Coronary artery (tissue), 2 donors: ENCODE measurements around the gene CDC23.

Experiments used
- DNase-seq: peaks from one replicate; pipeline ENCODE4 v3.0.0-alpha.2; 2017; ENCODE audit warnings: low spot score
- H3K27ac ChIP-seq, 2 donors: fragments of 200-600 bp; sonication (generic); one replicate each; pipeline ENCODE4 v1.5.1; 2016 to 2019
- H3K4me3 ChIP-seq: fragments of 200-600 bp; sonication (generic); 2 replicates; pipeline ENCODE4 v1.5.1; 2016; ENCODE audit warnings: mild to moderate bottlenecking, moderate library complexity
- CTCF ChIP-seq: fragments of 200-600 bp; sonication (generic); IDR thresholded peaks from one replicate; pipeline ENCODE4 v1.5.1; 2019; ENCODE audit warnings: antibody characterized with exemption

The CDC23 gene

GRCh38 chr5:138246334-138246733 lies 33.2 kb upstream of the CDC23 start:
- no peak overlapping the region for H3K27ac ChIP-seq

GRCh38 chr5:138245717-138246116 lies 32.6 kb upstream of the CDC23 start:
- no peak for DNase-seq
- no peak overlapping the region for H3K27ac ChIP-seq
- no peak for TF ChIP-seq CTCF
- H3K4me3 ChIP-seq: no peak overlapping the region

More at GRCh38 chr5:138246334-138246733, 33.2 kb upstream of the CDC23 start:
- DNase-seq: no peak
- no peak for TF ChIP-seq CTCF
- H3K4me3 ChIP-seq: no peak overlapping the region

- TF ChIP-seq CTCF: no peak
- no peak for DNase-seq
- Histone ChIP-seq H3K4me3 (no peak overlapping the region), H3K27ac (no peak overlapping the region)
Observed at GRCh38 chr5:138243794-138244193, 30.7 kb upstream of the CDC23 start.

GRCh38 chr5:138241688-138242571 lies 28.8 kb upstream of the CDC23 start:
- TF ChIP-seq CTCF: no peak
- Histone ChIP-seq H3K4me3 (peak overlapping the region; percentile 72), H3K27ac (peak overlapping the region; percentile 1 to 38)
- DNase-seq: no peak

GRCh38 chr5:138240650-138241385 lies 27.7 kb upstream of the CDC23 start:
- no peak overlapping the region for H3K27ac ChIP-seq
- TF ChIP-seq CTCF: no peak
- H3K4me3 ChIP-seq: peak overlapping the region; percentile 72
- no peak for DNase-seq

- Histone ChIP-seq H3K4me3 (no peak overlapping the region), H3K27ac (no peak overlapping the region)
- TF ChIP-seq CTCF: no peak
- DNase-seq: no peak
Observed at GRCh38 chr5:138238034-138238433, 24.9 kb upstream of the CDC23 start.
